Measurements from ENCODE around the gene LDLRAD4.

The LDLRAD4 gene

GRCh38 chr18:13376298-13376840 lies 157.8 kb downstream of the LDLRAD4 start:
- DNase-seq, result no peak

GRCh38 chr18:13376841-13377351 lies 158.3 kb downstream of the LDLRAD4 start:
- no peak for DNase-seq

- no peak for DNase-seq
These were observed 158.9 kb downstream of the LDLRAD4 start for GRCh38 chr18:13377496-13377895.

- no peak for DNase-seq
These were observed 159.6 kb downstream of the LDLRAD4 start for GRCh38 chr18:13378150-13378549.

- DNase-seq, result no peak
These were observed 160.7 kb downstream of the LDLRAD4 start for GRCh38 chr18:13379062-13379865.

GRCh38 chr18:13379930-13380690 lies 161.6 kb downstream of the LDLRAD4 start:
- no peak for DNase-seq

- DNase-seq, result no peak
These were observed 162.1 kb downstream of the LDLRAD4 start for GRCh38 chr18:13380691-13381070.

GRCh38 chr18:13381331-13381730 lies 162.8 kb downstream of the LDLRAD4 start:
- DNase-seq, result no peak

GRCh38 chr18:13381944-13382365 lies 163.4 kb downstream of the LDLRAD4 start:
- DNase-seq, result no peak

GRCh38 chr18:13382366-13382953 lies 163.9 kb downstream of the LDLRAD4 start:
- peak in 1 of 2 donors; percentile 9 for DNase-seq

GRCh38 chr18:13382954-13383827 lies 164.6 kb downstream of the LDLRAD4 start:
- DNase-seq, result no peak

- no peak for DNase-seq
These were observed 168.6 kb downstream of the LDLRAD4 start for GRCh38 chr18:13386891-13387801.

GRCh38 chr18:13387855-13388548 lies 169.4 kb downstream of the LDLRAD4 start:
- DNase-seq, result no peak

GRCh38 chr18:13388586-13389490 lies 170.3 kb downstream of the LDLRAD4 start:
- DNase-seq, result no peak

- DNase-seq, result no peak
These were observed 171.1 kb downstream of the LDLRAD4 start for GRCh38 chr18:13389491-13390131.

GRCh38 chr18:13390196-13390595 lies 171.6 kb downstream of the LDLRAD4 start:
- no peak for DNase-seq

- no peak for DNase-seq
These were observed 172.2 kb downstream of the LDLRAD4 start for GRCh38 chr18:13390711-13391110.

GRCh38 chr18:13392029-13392750 lies 173.6 kb downstream of the LDLRAD4 start:
- no peak for DNase-seq

Data from bone marrow (tissue), 2 donors.